Suprapubic skin (tissue), 4 donors: ENCODE results near the gene SPIN1. TPM values are rescaled to one million over a fixed set of nuclear protein-coding genes. Genes with fewer than 3 reads are reported as not detected.

Experiments
- DNase-seq, 2 donors: peaks; one replicate each; pipeline ENCODE4 v3.0.0-alpha.2; 2019; ENCODE audit warnings: low spot score in 2 of 2
- H3K27ac ChIP-seq: fragments of 200-600 bp; sonication (generic); one replicate; pipeline ENCODE4 v1.5.1; 2019
- H3K27me3 ChIP-seq: fragments of 200-600 bp; sonication (generic); one replicate; pipeline ENCODE4 v1.5.1; 2019
- H3K36me3 ChIP-seq: fragments of 200-600 bp; sonication (generic); one replicate; pipeline ENCODE4 v1.5.1; 2019
- H3K4me1 ChIP-seq: fragments of 200-600 bp; sonication (generic); one replicate; pipeline ENCODE4 v1.5.1; 2019
- H3K4me3 ChIP-seq: fragments of 200-600 bp; sonication (generic); one replicate; pipeline ENCODE4 v1.5.1; 2019; ENCODE audit warnings: mild to moderate bottlenecking
- H3K9me3 ChIP-seq: fragments of 200-600 bp; sonication (generic); one replicate; pipeline ENCODE4 v1.5.1; 2019
- EP300 ChIP-seq: sonication (generic); formaldehyde crosslinking; IDR thresholded peaks from one replicate; pipeline ENCODE4 v1.6.1; 2017; ENCODE audit warnings: antibody characterized with exemption
- POLR2A ChIP-seq, 2 donors: fragments of 450-650 bp; IDR thresholded peaks; one replicate each; pipeline ENCODE4 v1.6.1; 2017; ENCODE audit warnings: antibody characterized with exemption in 2 of 2, mild to moderate bottlenecking in 2 of 2, moderate library complexity in 2 of 2
- POLR2AphosphoS5 ChIP-seq, 3 donors: sonication (generic); formaldehyde crosslinking; IDR thresholded peaks; one replicate each; pipeline ENCODE4 v1.6.1; 2017; ENCODE audit warnings: antibody characterized with exemption in 3 of 3
- WGBS: methylation state at CpG from one replicate; pipeline ENCODE4 v1.1.5; 2018; 5-methylcytosine and 5-hydroxymethylcytosine counted together
- total RNA-seq, 4 donors: library from RNA; depleted of rRNA; stranded (reverse); fragments of >200 nt; gene quantifications; one replicate each; pipeline ENCODE4 v1.1.0, GENCODE V29; 2016
- TF ChIP-seq, protein P1 (sequence below), 2 donors: fragments of 200-600 bp in 1 of 2; fragments of 450-650 bp in 1 of 2; sonication (generic) in 1 of 2; IDR thresholded peaks; one replicate each; pipeline ENCODE4 v1.5.1; 2016 to 2019; ENCODE audit warnings: antibody characterized with exemption in 2 of 2, mild to moderate bottlenecking in 1 of 2, moderate library complexity in 1 of 2

SPIN1 gene
- total RNA-seq, 4 donors from 2014 or later = 44.9 to 60.3 (median 54.4) TPM

DNA sequence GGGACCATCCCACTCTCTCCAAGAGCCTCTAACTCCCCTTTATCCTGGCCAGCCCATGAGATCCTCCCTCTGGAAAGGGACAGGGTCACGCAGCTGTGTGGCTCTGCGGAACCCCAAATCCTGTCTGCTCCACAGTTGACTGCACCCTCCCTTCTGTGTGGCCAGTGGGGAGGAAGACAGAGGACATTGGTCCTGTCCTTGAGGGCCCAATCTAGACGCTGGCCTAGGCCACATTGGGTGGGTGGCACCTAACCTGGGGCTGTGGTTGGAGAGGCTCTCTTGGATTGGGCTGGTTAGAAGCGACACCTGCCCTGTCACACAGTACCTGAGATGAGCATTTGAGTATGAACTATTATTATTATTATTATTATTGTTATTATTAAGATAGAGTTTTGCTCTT is 134.1 kb downstream of the SPIN1 start:
- TF ChIP-seq POLR2A (IDR thresholded peaks at IDR 0.05) = no peak
- TF ChIP-seq, protein P1, sequence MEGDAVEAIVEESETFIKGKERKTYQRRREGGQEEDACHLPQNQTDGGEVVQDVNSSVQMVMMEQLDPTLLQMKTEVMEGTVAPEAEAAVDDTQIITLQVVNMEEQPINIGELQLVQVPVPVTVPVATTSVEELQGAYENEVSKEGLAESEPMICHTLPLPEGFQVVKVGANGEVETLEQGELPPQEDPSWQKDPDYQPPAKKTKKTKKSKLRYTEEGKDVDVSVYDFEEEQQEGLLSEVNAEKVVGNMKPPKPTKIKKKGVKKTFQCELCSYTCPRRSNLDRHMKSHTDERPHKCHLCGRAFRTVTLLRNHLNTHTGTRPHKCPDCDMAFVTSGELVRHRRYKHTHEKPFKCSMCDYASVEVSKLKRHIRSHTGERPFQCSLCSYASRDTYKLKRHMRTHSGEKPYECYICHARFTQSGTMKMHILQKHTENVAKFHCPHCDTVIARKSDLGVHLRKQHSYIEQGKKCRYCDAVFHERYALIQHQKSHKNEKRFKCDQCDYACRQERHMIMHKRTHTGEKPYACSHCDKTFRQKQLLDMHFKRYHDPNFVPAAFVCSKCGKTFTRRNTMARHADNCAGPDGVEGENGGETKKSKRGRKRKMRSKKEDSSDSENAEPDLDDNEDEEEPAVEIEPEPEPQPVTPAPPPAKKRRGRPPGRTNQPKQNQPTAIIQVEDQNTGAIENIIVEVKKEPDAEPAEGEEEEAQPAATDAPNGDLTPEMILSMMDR (IDR thresholded peaks at IDR 0.05) = no peak
- no peak for TF ChIP-seq EP300
- TF ChIP-seq POLR2AphosphoS5 (IDR thresholded peaks at IDR 0.05) = no peak
- Histone ChIP-seq H3K4me3 (no peak overlapping the region), H3K4me1 (no peaks in the 10 kb centered on the region), H3K27me3 (peaks cover 7% of the 10 kb centered on the region), H3K36me3 (no peaks in the 10 kb centered on the region), H3K9me3 (no peaks in the 10 kb centered on the region), H3K27ac (no peak overlapping the region)
- no peak for DNase-seq
- 95% methylated on average over 4 of the region's 4 CpGs for WGBS

DNA sequence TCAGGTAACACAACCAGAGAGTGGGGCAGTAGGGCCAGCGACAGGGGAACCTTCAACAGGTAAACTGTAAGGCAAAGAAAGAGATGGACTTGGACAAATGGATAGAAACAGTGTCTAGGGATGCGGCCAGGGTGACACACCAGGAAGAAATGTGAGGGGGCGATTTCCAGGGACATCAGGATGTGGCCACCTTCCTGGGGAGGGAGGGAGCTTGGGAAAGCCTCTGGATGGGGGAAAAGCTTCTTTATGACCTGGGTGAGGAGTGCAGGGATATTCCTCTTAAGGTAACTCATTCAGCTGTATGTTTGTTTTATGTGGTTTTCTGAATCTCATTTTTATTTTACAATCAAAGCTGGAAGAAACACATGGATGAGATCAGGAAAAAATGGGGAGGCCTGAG is 134.8 kb downstream of the SPIN1 start:
- WGBS = 91% methylated on average over 3 of the region's 3 CpGs
- no peaks in the 10 kb centered on the region for H3K4me1 ChIP-seq
- H3K36me3 ChIP-seq = no peaks in the 10 kb centered on the region
- no peak for TF ChIP-seq POLR2AphosphoS5 (IDR thresholded peaks at IDR 0.05)
- TF ChIP-seq, protein P1 (IDR thresholded peaks at IDR 0.05) = no peak
- no peak overlapping the region for H3K27ac ChIP-seq
- no peak overlapping the region for H3K4me3 ChIP-seq
- peaks cover 7% of the 10 kb centered on the region for H3K27me3 ChIP-seq
- H3K9me3 ChIP-seq = no peaks in the 10 kb centered on the region
- DNase-seq = no peak

DNA sequence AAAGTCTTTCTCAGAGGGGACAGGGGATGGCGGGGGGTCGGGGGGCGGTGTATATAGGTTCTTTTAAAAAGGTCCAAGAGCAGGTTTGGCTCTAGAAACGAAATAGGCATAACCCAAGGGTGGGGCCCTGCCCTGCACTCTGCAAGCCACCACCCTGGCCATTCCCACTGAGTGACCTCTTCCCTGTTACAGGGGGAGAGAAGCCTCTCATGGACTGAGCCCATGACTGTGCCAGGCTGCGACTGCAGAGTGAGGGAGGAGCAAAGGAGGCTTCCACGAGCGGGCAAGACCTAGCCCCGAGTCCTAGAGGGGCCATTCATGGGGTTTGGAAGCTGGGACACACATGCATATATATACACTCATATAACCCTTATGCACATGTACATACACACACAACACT is 136.7 kb downstream of the SPIN1 start:
- TF ChIP-seq, protein P1 (IDR thresholded peaks at IDR 0.05) = no peak
- TF ChIP-seq POLR2AphosphoS5 (IDR thresholded peaks at IDR 0.05) (no peak), POLR2A (IDR thresholded peaks at IDR 0.05) (no peak), EP300 (no peak)
- no peaks in the 10 kb centered on the region for H3K27me3 ChIP-seq
- H3K36me3 ChIP-seq = no peaks in the 10 kb centered on the region
- 90% methylated on average over 8 of the region's 8 CpGs for WGBS
- H3K4me1 ChIP-seq = peaks cover 8% of the 10 kb centered on the region
- H3K27ac ChIP-seq = no peak overlapping the region
- no peak for DNase-seq
- H3K9me3 ChIP-seq = no peaks in the 10 kb centered on the region
- no peak overlapping the region for H3K4me3 ChIP-seq

DNA sequence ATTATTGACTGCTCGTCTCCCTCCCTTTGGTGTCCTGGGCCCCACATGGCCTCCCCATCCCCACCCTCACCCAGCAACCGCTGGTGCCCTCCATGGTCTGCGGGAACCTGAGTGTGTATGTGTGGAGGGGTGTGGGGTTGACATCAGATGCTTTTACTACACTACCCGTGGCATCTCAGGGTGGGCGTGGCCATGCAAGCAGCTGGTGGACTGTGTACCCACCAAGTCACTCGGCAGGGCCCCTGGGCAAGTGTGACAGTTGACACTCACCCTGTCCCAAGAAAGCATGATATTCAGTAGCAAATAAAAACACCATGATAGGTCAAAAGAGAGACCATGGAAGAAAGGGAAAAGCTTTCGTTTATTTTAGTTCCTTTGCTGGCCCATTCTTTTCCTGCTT is 139.4 kb downstream of the SPIN1 start:
- H3K4me3 ChIP-seq = no peak overlapping the region
- TF ChIP-seq POLR2A (IDR thresholded peaks at IDR 0.05) (no peak), POLR2AphosphoS5 (IDR thresholded peaks at IDR 0.05) (no peak), EP300 (no peak)
- TF ChIP-seq, protein P1 (IDR thresholded peaks at IDR 0.05) = no peak
- H3K27ac ChIP-seq = no peak overlapping the region
- no peaks in the 10 kb centered on the region for H3K27me3 ChIP-seq
- WGBS = 81% methylated on average over 7 of the region's 7 CpGs
- DNase-seq = no peak
- H3K4me1 ChIP-seq = peaks cover 8% of the 10 kb centered on the region
- no peaks in the 10 kb centered on the region for H3K9me3 ChIP-seq
- no peaks in the 10 kb centered on the region for H3K36me3 ChIP-seq

Other genes starting within 250 kb of the SPIN1 start
- not detected for gene SPATA31C2, start 250.0 kb upstream of the SPIN1 start, total RNA-seq
- gene NXNL2, start 146.7 kb downstream of the SPIN1 start, total RNA-seq = 1 to 10 TPM in 1 of 4 donors, not detected in 3; 1.7 TPM